Panc1 (cell line): ENCODE data around the gene HOXA9.

Experiments
- CTCF ChIP-seq: fragments of 450-650 bp; IDR thresholded peaks from 2 replicates; pipeline ENCODE4 v1.5.1; 2017; ENCODE audit warnings: mild to moderate bottlenecking
- POLR2AphosphoS5 ChIP-seq: IDR thresholded peaks from 2 replicates; pipeline ENCODE4 v1.6.1; 2012; ENCODE audit warnings: mild to moderate bottlenecking, low read depth, low read length, moderate library complexity
- REST ChIP-seq, 2 experiments: IDR thresholded peaks; 2 replicates each; pipeline ENCODE4 v1.6.1; 2011 to 2012; ENCODE audit warnings: low read depth in 2 of 2, control low read depth in 1 of 2, low read length in 1 of 2, mild to moderate bottlenecking in 1 of 2, moderate library complexity in 1 of 2; ENCODE audit not compliant: insufficient read depth in 1 of 2
- TCF7L2 ChIP-seq: IDR thresholded peaks from 2 replicates; pipeline ENCODE4 v1.6.1; 2011; ENCODE audit warnings: mild to moderate bottlenecking, low read depth, low read length, inconsistent platforms

- TF ChIP-seq CTCF: no peak
- no peak for TF ChIP-seq POLR2AphosphoS5
- no peak for TF ChIP-seq REST (IDR thresholded peaks at IDR 0.05; ENCODE audit: insufficient read depth in 1 of 2, low read depth in 2 of 2, low read length in 1 of 2)
- no peak for TF ChIP-seq TCF7L2
Observed at GRCh38 chr7:27131390-27131819, 33.9 kb downstream of the HOXA9 start.
